GM21447 (cell line): ENCODE measurements around the gene TNNI3K.

ENCODE experiments used
- ATAC-seq: cut with Tn5 transposase; IDR thresholded peaks from one replicate; pipeline ENCODE4 v1.9.1; 2021; ENCODE audit not compliant: unreplicated experiment

Gene TNNI3K

DNA sequence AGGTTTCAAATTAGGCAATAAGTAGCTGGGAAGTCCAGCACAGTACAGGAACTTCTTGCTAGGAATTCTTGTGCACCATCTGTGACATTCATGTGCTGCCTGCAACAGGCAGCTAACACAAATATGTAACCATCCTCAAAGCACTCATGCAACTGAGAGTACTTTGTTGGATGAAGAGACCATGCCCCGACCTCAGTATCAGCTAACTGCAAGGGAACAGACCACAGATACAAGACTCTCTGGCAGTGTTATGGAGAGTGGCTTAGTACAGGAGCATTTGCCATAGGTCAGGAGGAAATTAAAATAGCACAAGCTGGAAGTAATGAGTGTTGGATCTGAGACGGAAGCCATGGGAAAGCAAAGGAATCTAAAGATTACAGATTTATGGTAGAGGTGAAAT lies 153.7 kb downstream of the TNNI3K start:
- ATAC-seq, result no peak

DNA sequence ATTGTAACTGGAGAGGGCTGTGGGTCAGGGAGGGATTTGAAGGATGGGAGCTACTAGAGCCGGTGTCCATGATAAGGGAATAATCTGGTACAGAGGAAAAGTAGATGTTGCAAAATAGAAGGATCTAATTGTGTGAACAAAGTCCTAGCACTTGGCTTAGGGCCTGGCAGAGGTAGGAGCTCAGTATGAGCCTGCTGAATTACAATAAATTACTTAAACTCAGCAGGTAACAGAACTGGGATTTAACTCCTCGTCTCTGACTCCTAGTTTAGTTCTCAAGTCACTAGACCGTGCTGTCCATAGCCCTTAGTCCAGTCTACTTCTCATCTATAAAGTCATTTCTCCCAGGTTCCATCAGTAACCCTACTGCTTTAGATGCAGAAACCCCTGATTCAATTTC lies 157.0 kb downstream of the TNNI3K start:
- ATAC-seq, result no peak

DNA sequence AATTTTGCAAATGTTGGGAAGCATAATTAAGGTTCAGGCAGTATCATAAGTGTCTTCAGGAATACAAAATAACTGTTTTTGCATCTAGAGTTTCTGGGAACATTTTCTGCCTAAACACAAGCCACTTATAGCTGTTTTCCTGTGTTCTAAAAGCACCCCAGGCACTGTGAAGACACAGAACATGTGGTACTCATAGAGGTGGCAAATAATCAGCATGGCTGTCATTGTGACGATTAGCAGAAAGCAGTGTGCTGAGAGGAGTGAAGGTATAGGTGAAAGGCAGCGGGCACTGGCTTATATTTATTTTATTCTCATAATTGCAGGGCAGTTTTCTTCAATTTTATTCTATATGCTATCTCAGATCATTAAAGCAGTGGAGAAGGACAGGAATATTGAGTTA lies 157.7 kb downstream of the TNNI3K start:
- no peak for ATAC-seq

DNA sequence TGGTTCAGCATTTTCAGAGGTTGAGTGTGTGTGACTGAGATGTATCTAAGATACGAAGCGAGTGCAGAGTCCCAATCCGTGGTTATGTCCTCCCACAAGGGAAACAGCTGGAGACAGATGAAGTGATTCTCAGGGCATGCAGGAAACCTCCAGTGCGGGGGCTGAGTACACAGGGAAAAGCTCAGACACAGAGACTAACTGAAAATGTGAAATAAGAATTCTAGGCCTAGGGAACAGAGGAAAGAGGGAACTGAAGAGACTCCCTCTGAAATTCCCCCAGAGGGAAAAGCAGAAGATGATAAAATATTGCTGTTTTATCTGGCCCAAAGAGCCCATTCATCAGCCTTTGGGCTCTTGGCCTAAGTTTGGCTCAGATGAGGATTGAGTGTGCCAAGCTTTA lies 160.4 kb downstream of the TNNI3K start:
- no peak for ATAC-seq

DNA sequence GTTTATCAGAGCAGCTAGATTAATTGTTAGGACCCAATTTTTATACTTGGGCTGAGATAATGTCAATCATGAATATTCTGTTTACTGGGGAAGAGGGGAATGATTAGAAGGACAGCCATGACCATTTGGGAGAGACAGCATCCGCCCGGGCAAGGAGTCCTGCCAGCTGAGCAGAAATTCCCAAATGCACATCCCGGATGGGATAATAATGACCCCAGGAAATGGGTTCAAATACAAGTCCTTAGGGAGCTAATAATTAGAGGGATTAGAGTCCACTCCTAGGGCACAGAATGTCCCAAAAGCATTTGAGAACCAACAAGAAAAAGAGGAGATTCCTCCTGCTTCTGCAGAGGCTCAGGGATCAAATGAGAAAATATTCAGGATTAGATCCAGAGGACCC lies 161.3 kb downstream of the TNNI3K start:
- no peak for ATAC-seq

DNA sequence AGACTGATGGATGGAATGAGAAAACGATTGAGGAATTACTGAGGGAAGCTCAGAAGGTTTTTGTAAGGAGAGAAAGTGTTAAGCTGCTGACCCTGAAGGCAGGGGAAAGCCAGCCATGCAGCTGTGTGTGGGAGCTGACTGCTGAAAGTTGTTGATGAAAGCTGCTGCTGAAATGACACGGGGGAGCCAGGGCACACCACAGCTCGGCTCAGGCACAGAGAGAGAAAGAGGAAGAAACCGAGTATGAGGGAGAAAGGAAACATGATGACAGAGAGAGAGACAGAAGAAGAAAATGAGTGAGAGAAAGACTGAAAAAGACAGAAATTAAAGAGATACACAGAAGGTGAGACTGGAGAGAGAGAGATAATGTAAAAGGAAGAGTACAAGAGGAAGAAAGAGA lies 161.7 kb downstream of the TNNI3K start:
- no peak for ATAC-seq

DNA sequence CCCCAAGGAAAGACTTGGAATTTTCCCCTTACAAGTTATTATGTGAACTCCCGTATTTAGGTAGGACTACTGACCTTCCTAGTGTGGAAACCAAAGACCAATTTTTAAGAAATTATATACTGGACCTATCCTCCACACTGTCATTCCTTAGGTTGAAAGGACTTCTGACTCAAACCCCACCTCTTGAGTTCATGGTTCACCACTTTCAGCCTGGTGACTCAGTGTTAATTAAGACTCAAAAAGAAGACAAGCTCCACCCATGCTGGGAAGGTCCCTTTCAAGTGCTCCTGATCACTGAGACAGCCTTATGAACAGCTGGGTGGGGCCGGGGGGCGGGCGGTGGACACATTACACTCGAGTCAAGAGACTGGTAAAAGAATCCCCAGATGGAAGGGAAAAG lies 164.1 kb downstream of the TNNI3K start:
- ATAC-seq, result peak; percentile 75

DNA sequence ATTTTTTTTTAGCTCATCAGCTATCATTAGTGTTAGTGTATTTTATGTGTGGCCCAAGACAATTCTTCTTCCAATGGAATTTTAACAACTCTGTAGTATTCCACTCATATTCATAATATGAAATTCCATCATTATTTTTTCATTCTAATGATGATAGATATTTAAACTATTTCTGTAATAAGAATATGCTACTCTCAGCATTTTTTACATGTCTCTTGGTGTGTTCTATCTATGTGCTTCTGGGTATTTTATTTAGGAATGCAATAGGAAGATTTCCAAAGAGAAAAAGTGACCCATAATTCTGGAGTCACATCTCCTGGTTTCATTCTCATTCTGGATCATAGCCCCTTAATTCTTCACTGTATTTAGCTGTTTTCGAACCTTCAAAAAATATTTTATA lies 167.7 kb downstream of the TNNI3K start:
- no peak for ATAC-seq

DNA sequence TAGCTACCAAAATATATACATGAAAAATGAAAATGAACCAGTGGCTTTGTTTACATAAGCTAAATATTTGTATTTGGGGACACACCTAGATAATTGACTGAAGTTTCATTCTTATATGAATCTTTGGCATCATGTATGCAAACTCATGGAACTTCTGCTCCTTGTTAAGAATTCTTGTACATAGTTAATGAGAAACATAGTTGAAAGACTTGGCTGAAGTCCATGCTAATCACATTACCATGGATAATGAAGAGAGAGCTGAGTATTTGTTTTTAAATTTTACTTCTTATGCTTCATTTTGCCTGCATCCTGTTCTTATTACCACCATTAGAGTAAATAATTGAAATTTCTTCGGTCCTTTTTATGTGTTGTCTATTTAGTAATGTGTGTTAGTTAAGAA lies 168.4 kb downstream of the TNNI3K start:
- no peak for ATAC-seq

DNA sequence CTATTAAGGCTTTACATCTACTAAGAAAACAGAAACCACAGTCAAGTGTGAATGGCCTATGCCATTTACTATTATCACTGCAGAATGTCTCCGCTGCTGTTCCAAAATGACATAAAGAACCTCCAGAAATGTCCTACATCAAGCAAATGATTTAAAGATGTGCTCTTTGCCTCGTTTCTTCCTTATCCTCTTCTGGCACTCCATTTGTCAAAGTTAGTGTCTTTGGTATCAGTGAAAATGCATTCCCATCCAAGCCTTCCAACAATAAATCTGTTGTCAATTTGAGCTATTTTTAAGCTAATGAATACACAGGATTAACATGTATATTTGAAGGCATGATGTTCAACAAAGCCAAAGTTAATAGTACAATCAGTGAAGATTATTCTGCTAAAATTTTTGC lies 171.6 kb downstream of the TNNI3K start:
- ATAC-seq, result no peak

DNA sequence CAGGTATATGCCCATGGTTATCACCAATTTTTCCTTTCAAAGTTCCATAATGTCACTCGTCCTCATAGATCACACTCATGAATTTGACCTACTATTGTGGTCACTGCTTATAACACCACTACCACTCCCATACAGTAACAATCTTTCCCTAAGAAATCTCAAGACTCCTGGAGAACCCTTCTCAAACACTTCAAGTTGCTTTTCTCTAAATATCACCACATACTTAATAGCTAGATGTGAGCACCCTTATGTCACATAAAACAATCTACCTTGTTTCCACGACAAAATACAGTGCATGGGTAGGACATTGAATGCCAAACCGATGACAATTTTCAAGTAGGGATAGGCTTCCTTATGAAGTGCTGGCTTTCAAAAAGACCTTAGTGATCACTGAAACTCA lies 172.7 kb downstream of the TNNI3K start:
- no peak for ATAC-seq

DNA sequence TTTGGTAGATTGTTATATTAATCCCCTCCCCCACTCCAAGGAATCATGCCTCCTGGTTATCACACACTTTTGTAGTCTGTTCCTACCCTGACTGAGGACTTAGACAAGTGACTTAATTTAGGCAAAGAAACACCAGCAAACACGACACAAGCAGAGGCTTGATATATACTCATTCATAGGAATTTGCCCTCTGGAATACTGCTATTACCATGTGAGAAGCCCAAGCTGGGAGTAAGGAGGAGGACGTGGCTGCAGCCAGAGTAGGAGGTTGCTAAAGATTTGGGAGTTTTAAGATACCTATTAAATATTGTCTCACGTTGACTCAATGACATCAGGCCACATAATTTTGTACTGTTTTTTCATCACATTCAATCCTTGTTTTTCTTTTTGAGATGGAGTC lies 177.1 kb downstream of the TNNI3K start:
- ATAC-seq, result no peak

DNA sequence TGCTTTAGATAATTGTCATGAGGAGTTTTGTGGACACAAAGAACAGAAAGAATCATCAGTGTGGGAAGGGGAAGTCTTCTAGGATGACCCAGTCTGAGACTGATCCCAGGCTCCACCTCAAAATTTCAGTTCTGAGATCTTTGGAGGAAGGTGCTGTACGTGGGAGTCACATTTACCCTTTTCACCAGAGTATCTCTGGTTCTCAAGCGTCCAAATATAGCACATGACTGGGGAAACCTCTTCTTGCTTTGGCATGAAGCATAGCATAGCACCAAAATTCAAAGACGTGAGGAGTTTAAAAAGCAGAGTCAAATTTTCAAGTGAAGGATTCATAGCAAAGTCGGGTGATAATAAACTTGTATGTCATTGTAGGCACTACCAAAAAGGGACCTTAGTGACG lies 180.7 kb downstream of the TNNI3K start:
- ATAC-seq, result no peak

DNA sequence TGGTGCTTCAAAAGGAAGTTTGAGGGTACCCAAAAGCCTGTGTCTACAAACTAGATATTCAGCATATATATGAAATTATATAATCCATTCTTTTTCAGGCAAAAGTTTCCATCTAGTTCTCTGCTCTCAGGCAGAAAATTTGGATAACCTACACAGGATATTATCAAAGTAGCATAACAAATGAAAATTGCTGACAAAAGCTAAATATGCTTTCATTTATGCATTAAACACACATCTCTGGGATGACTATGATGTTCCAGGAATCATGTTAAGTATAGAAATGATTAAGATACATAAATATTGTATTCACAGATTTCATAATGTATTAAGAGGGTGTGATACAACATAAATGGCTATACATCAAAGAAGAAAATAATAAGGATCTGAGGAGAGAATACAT lies 184.4 kb downstream of the TNNI3K start:
- ATAC-seq, result no peak

DNA sequence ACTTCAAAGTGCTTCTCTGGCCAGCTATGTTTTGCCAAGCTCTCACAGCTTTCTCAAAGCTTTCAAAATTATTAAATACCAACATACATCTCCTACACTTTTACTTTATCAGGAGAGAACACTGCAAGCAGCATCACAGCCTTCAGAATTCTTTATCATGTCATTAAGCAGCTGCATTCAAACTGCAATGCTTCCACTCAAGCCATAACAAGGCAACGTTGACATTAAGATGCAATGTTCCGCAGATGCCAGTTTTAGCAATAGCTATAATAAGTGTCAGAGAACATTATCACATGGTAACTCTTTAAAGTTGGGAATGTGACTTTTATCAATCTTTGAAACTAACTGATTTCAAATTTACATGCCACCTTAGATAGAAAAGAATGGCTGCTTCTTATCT lies 185.3 kb downstream of the TNNI3K start:
- no peak for ATAC-seq

DNA sequence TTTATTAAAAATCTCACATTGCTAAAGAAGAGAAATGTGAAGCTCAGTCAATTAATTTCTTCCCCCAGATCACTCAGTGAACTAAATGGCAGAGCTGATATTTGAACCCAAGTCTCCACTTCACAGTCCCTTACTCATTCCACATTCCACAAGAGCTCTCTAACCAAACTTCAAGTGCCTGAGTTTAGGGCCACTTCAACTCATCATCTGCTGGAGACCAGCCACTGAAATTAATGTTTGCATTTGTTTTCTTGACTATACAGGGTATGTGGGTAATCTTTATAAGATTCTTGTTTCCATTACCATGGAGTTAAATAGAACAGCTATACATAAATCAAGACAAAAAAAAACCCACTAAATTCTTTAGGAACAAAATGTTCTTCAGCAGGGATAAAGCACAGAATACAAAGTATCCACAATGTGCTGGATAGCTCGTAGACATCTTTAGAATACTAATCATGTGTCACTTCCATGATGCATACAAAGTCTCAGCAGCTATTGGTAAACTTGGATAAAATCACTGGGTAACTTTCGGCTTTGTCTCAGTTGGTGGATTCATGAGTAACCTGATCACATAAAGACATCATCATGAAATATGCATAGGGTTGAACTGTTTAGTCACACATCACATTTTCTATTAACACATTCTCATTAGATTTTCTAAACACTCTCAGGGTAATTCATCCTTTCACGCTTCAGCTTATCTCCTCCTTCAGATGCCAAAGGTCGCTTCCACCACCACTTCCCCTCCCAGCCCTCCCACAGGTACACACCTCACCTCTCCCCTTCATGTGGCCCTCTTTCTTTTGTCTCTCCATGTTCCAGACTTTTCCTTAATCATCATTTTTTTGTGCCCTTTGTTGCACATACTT lies 187.5 kb downstream of the TNNI3K start:
- ATAC-seq, result no peak

DNA sequence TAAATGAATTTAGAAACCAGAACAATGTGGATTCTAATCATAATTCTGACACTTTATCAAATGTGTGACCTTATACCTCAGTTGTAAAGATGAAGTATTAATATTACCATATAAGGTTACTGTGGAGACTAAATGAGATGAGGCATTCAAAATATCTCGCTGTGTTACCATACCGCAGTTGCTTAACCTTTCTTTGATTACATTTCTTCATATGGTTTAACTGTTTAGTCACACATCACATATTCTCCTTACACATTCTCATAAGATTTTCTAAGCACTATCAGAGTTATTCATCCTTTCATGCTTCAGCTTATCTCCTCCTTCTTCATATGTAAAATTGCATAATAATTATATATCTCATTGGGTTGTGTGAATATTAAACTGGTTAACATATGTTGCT lies 188.3 kb downstream of the TNNI3K start:
- no peak for ATAC-seq

DNA sequence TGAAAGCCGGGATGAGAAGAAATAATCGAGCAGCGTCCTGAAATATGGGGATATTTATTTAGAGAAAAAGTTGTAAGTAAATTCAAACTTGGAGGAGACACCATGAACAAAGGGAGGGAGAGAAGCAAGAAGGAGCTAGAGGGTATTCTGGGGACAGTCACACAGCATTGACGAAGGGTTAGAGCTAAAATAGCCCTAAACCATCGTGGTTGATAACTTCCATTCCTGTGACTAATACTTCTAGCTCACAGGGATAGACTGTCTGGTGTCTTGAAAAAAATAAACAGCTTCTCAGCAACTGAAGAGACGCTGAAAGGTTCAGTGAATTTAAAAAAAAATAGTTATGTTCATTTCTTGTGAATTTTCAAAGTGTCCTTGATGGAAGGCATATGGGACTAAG lies 190.5 kb downstream of the TNNI3K start:
- no peak for ATAC-seq

DNA sequence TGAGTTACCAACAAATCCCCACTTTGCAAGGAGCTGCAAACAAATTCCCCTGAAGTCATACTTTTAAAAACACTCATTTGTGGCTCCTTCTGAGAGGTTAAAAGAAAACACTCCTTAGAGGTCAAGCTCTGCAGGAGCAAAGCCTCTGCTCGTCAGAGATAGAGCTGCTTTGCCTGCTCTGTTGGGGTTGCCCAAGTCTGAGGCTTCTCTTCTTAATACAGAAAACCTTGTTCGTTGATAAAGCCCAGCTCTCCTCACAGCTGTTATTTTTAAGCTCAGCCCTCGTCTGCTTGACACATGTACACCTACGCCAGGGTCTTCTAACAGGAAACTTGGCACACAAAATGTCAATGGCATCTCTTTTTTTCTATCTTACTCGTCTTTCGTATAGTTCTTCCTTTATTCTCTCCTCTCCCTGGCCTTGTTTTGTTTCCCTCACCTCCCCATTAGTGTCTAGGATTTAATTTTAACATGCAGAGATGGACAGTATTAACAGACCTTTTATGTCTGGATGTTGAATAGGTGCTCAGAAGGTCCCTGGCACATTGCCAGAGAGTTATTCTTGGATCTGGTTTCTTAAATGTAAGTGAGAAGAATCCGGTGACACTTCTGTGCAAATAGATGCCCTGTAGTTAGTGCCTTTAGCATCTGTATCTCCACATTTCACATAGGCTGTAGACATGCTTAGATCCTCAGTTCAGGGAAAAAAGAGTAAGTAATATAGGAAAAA lies 191.2 kb downstream of the TNNI3K start:
- no peak for ATAC-seq

DNA sequence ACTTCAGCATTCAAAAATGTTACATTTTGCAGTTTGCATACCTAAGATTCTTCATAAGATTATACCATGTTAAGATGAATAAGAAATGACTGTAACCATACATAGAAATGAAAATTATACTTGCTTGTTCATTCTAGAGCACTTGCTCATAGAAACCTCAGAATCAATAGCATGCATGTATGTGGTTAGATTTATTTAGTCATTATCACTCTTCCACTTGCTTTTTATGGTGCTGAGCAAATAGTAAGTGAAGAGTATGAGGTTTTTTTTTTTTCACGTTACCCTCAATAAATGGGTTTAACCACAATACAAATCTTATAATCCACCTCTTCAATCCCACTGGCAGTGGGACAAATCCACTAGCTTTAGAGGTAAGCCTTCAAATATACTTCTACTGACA lies 192.5 kb downstream of the TNNI3K start:
- ATAC-seq, result no peak

DNA sequence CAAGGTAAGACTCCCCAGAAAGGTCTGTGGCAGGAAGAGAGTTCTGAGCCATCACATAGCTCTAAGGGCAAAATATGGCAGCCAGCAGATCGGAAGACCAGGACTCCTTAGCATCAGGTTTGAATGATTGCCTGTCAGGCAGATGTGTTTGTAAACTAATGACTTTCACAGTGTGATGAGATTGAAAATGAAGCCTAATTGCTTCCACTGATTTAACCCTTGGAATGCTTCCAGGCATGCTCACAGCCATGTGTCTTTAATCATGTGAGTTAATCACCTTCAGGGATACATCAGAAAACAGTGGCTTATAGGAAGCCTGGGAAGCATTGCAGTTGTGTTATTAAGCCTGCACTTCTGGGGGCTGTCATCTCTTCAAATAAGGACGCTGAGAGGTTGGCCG lies 194.4 kb downstream of the TNNI3K start:
- no peak for ATAC-seq

DNA sequence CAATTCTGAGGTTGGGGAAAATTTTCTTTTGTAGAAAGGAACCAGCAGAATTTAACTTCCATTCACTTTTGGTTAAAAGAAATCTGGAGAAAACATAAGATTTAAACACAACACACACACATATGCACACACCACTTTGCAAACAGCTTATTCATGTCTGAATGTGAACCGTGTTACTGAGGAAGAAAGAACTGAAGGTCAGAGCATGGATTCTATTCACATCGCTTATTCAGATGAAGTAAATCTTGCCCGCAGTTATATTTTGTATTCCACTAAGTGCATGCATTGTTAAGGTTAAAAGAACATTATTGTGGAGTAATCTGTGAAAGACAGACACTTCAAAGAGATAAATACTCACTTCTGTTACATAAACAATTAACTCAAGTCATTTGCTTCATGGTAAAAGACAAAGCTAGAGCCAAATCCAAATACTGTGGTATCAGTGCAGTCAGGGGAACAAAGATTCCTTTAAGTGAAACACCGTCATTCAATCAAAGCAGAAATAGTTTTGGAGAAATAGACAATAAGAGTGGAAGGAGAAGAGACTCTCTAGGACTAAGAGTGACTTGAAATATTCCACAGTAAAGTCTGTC lies 195.3 kb downstream of the TNNI3K start:
- ATAC-seq, result no peak
